HepG2 (cell line): ENCODE measurements around the gene BAHD1. TPM values are rescaled to one million over a fixed set of nuclear protein-coding genes. Genes with fewer than 3 reads are reported as not detected.
A peak's percentile ranks its signal among the peaks of the same experiment; 100 is the strongest.

Source experiments
- AGO1 ChIP-seq: fragments of 200-400 bp; formaldehyde crosslinking; IDR thresholded peaks from 2 replicates; pipeline ENCODE4 v1.6.1; 2017; ENCODE audit warnings: mild to moderate bottlenecking, low read depth, low read length, moderate library complexity; ENCODE audit not compliant: poor library complexity, severe bottlenecking
- ATF7 ChIP-seq, 2 experiments: fragments of 450-650 bp in 1 of 2; sonication (generic) in 1 of 2; formaldehyde crosslinking in 1 of 2; IDR thresholded peaks; 2 replicates each; pipeline versions ENCODE4 v1.4.0 to v1.6.1; 2016 to 2020; ENCODE audit warnings: antibody characterized with exemption in 1 of 2, mild to moderate bottlenecking in 1 of 2, missing genetic modification reagents in 1 of 2
- CBX5 ChIP-seq: sonication (generic); formaldehyde crosslinking; IDR thresholded peaks from 2 replicates; pipeline ENCODE4 v1.4.0; 2020; ENCODE audit warnings: missing genetic modification reagents, borderline replicate concordance
- CSRNP1 ChIP-seq: sonication (generic); formaldehyde crosslinking; IDR thresholded peaks from 2 replicates; pipeline ENCODE4 v1.8.1; 2023; ENCODE audit warnings: mild to moderate bottlenecking, missing genetic modification reagents
- FOXC1 ChIP-seq: sonication (generic); formaldehyde crosslinking; IDR thresholded peaks from 2 replicates; pipeline ENCODE4 v1.8.0; 2022; ENCODE audit warnings: mild to moderate bottlenecking, missing genetic modification reagents, borderline replicate concordance
- GATAD1 ChIP-seq: IDR thresholded peaks from 2 replicates; pipeline ENCODE4 v1.6.1; 2016; ENCODE audit warnings: missing genetic modification reagents, missing compliant biosample characterization
- HNF1B ChIP-seq: sonication (generic); formaldehyde crosslinking; IDR thresholded peaks from 2 replicates; pipeline ENCODE4 v1.5.1; 2020; ENCODE audit warnings: mild to moderate bottlenecking, moderate library complexity, missing genetic modification reagents
- KAT8 ChIP-seq: IDR thresholded peaks from 2 replicates; pipeline ENCODE4 v1.6.1; 2016; ENCODE audit warnings: missing genetic modification reagents, missing compliant biosample characterization
- NFYC ChIP-seq: IDR thresholded peaks from 2 replicates; pipeline ENCODE4 v1.6.1; 2016; ENCODE audit warnings: missing genetic modification reagents, missing compliant biosample characterization
- PHF5A ChIP-seq: IDR thresholded peaks from one replicate; pipeline ENCODE4 v1.6.1; 2018; ENCODE audit warnings: low read depth, missing genetic modification reagents; ENCODE audit not compliant: unreplicated experiment
- REXO4 ChIP-seq: sonication (generic); formaldehyde crosslinking; IDR thresholded peaks from 2 replicates; pipeline ENCODE4 v1.8.0; 2022; ENCODE audit warnings: missing genetic modification reagents, mild to moderate bottlenecking, borderline replicate concordance
- SAP130 ChIP-seq: IDR thresholded peaks from 2 replicates; pipeline ENCODE4 v1.6.1; 2016; ENCODE audit warnings: low read depth
- SMAD3 ChIP-seq: sonication (generic); formaldehyde crosslinking; IDR thresholded peaks from 2 replicates; pipeline ENCODE4 v1.4.0; 2020; ENCODE audit warnings: missing genetic modification reagents
- ZBTB7B ChIP-seq: sonication (generic); formaldehyde crosslinking; IDR thresholded peaks from 2 replicates; pipeline ENCODE4 v1.4.0; 2020; ENCODE audit warnings: missing genetic modification reagents
- ZEB1 ChIP-seq: IDR thresholded peaks from 2 replicates; pipeline ENCODE4 v1.6.1; 2012; ENCODE audit warnings: mild to moderate bottlenecking, low read depth, inconsistent platforms; ENCODE audit not compliant: insufficient replicate concordance
- ZMYM4 ChIP-seq: sonication (generic); formaldehyde crosslinking; IDR thresholded peaks from 2 replicates; pipeline ENCODE4 v1.8.1; 2023; ENCODE audit warnings: mild to moderate bottlenecking, missing genetic modification reagents
- ZNF33A ChIP-seq: sonication (generic); formaldehyde crosslinking; IDR thresholded peaks from 2 replicates; pipeline ENCODE4 v1.5.1; 2020; ENCODE audit warnings: missing genetic modification reagents, mild to moderate bottlenecking, moderate library complexity, borderline replicate concordance
- ZNF382 ChIP-seq: sonication (generic); formaldehyde crosslinking; IDR thresholded peaks from 2 replicates; pipeline ENCODE4 v1.5.0; 2020; ENCODE audit warnings: missing genetic modification reagents, mild to moderate bottlenecking, borderline replicate concordance
- ZNF510 ChIP-seq: sonication (generic); formaldehyde crosslinking; IDR thresholded peaks from 2 replicates; pipeline ENCODE4 v1.4.0; 2020; ENCODE audit warnings: low read depth, mild to moderate bottlenecking, missing genetic modification reagents
- ZNF652 ChIP-seq: IDR thresholded peaks from 2 replicates; pipeline ENCODE4 v1.6.1; 2016; ENCODE audit warnings: low read depth, borderline replicate concordance
- ZNF687 ChIP-seq: sonication (generic); formaldehyde crosslinking; IDR thresholded peaks from 2 replicates; pipeline ENCODE4 v1.5.1; 2020; ENCODE audit warnings: mild to moderate bottlenecking, missing genetic modification reagents, moderate library complexity
- ZNF777 ChIP-seq: sonication (generic); formaldehyde crosslinking; IDR thresholded peaks from 2 replicates; pipeline ENCODE4 v1.4.0; 2020; ENCODE audit warnings: missing genetic modification reagents
- polyA plus RNA-seq, 8 experiments: library from polyadenylated mRNA; depleted of rRNA in 3 of 8; stranded (reverse) in 7 of 8; unstranded in 1 of 8; fragments of >200 nt; fragmentation: Illumina TruSeq in 4 of 8; extraction: Trizol in 4 of 8; gene quantifications; 2 replicates each; pipeline versions ENCODE4 v1.2.1 to v1.2.3, GENCODE V29; 2011 to 2016; ENCODE audit warnings: low read depth in 4 of 8, missing spikeins in 1 of 8, mixed read lengths in 1 of 8; ENCODE audit not compliant: insufficient read depth in 1 of 8
- total RNA-seq, 5 experiments: library from RNA; depleted of rRNA; stranded (reverse); fragments of >200 nt; fragmentation: Illumina TruSeq; extraction: Trizol; gene quantifications; 2 replicates each; pipeline ENCODE4 v1.2.3, GENCODE V29; 2016; ENCODE audit warnings: low read depth in 1 of 5

The BAHD1 gene
- total and polyA plus RNA-seq, 2 of the 13 experiments (the other 11 are each of a cell fraction or from before 2014, with no cell fraction given), result 3.3 to 8.7 TPM

DNA sequence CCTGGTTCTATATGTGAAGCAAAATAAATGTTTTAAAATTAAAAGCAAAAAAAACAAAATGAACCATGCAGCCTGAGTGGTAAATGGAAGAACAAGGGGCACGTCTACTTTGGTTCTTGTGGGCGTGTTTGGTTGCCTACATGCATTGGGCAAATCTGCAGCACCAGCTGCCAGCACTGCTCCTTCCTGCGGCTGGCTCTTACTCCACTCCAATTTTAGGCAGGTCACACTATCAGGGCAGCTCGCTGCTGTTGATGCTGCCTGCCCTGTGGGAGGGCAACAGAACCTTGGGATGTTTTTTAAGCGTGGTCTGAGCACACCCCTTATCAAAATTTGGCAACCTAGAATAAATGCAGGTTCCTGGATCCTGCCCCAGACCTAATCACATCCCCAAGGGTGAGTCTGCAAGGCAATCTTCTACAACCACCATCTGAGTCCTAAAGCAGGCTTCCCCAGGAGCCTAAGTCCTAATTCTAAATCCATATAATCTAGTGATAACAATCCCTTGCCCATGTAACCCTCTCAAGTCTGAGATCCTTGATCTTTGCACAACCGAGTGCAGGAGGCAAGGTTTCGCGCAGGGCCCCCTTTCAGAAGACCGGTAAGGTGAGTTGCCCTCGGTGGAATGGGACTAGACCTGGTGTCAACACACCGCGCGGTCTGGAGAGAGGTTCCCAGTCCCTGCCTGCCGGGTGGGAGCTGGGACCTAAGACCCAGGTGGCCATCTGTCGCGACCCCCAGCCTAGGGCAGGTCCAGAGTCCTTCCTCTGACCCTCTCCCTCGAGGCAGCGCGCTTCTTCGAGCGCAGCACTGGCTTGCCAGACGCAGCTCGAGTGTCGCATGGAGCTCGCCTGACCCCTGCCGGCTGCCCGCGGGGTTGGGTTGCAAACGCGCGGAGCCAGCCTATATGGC, 19.3 kb upstream of the BAHD1 start (continued):
- peak; percentile 35; the same call in 1 of the 2 replicates for TF ChIP-seq SAP130
- peak; percentile 41; the same call in 1 of the 2 replicates for TF ChIP-seq ZMYM4 (CRISPR knock-in tag)
- TF ChIP-seq SMAD3 (CRISPR knock-in tag), result no peak
- TF ChIP-seq ZEB1, result no peak
- TF ChIP-seq ZBTB7B (CRISPR knock-in tag), result peak; percentile 55; the same call in 1 of the 2 replicates
- no peak for TF ChIP-seq CSRNP1 (CRISPR knock-in tag)
- TF ChIP-seq ZNF33A (CRISPR knock-in tag), result no peak
- TF ChIP-seq KAT8 (CRISPR knock-in tag), result 0 out of 2 replicates have a peak, but pooled peaks have one; percentile 41
- 0 out of 2 replicates have a peak, but pooled peaks have one; percentile 26 for TF ChIP-seq GATAD1 (CRISPR knock-in tag)
- peak; percentile 70 for TF ChIP-seq ZNF687 (CRISPR knock-in tag)
- no peak for TF ChIP-seq REXO4 (CRISPR knock-in tag)
- peak; percentile 60; the same call in 1 of the 2 replicates for TF ChIP-seq ZNF777 (CRISPR knock-in tag)
- TF ChIP-seq AGO1, result peak; percentile 86
- 0 out of 2 replicates have a peak, but pooled peaks have one; percentile 53 for TF ChIP-seq FOXC1 (CRISPR knock-in tag)
- TF ChIP-seq CBX5 (CRISPR knock-in tag), result peak; percentile 21; the same call in 1 of the 2 replicates
- no peak for TF ChIP-seq ZNF652
- no peak for TF ChIP-seq ATF7 (IDR thresholded peaks at IDR 0.05)
- no peak for TF ChIP-seq ATF7 (CRISPR knock-in tag; IDR thresholded peaks at IDR 0.05)
- no peak for TF ChIP-seq ZNF382
- TF ChIP-seq ZNF510 (CRISPR knock-in tag), result no peak
- no peak for TF ChIP-seq NFYC (CRISPR knock-in tag)
- no peak for TF ChIP-seq PHF5A (CRISPR knock-in tag)
- TF ChIP-seq HNF1B (CRISPR knock-in tag), result peak; percentile 59
